ENCODE measurements around the gene ADARB2. TPM values are rescaled to one million over a fixed set of nuclear protein-coding genes. Genes with fewer than 3 reads are reported as not detected.

ADARB2 gene
- total RNA-seq, 4 donors from 2014 or later: 0.32 to 1.6 (median 0.80) TPM

DNA sequence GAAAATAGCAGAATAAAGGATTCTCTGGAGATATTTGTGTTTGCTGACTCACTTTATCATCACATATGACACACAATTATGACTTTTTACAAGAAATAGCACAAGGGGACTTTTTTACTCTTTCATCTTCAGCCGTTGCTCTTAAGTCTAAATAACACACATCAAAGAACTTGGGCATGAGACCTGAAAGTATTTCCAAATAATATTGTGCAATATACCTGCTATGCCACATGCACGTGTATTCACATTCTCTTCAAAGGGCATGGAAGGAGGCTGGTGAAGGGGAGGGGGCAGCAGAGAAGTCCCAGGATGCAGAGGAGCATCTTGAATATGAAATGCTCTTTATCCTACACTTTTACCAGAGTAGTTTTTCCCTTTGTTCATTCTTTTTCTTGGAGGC lies 4.1 kb upstream of the ADARB2 start:
- H3K36me3 ChIP-seq: no peaks in the 10 kb centered on the region
- TF ChIP-seq, protein P1, sequence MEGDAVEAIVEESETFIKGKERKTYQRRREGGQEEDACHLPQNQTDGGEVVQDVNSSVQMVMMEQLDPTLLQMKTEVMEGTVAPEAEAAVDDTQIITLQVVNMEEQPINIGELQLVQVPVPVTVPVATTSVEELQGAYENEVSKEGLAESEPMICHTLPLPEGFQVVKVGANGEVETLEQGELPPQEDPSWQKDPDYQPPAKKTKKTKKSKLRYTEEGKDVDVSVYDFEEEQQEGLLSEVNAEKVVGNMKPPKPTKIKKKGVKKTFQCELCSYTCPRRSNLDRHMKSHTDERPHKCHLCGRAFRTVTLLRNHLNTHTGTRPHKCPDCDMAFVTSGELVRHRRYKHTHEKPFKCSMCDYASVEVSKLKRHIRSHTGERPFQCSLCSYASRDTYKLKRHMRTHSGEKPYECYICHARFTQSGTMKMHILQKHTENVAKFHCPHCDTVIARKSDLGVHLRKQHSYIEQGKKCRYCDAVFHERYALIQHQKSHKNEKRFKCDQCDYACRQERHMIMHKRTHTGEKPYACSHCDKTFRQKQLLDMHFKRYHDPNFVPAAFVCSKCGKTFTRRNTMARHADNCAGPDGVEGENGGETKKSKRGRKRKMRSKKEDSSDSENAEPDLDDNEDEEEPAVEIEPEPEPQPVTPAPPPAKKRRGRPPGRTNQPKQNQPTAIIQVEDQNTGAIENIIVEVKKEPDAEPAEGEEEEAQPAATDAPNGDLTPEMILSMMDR (IDR thresholded peaks at IDR 0.05): no peak
- TF ChIP-seq EP300 (IDR thresholded peaks at IDR 0.05) (no peak), POLR2AphosphoS5 (IDR thresholded peaks at IDR 0.05) (no peak), POLR2A (IDR thresholded peaks at IDR 0.05) (no peak)
- no peak overlapping the region for H3K4me3 ChIP-seq
- no peak for DNase-seq (ENCODE audit: low spot score in 2 of 2)
- H3K4me1 ChIP-seq: peaks cover 13% of the 10 kb centered on the region
- 34% methylated on average over 2 of the region's 2 CpGs for WGBS
- no peak overlapping the region for H3K27ac ChIP-seq
- H3K27me3 ChIP-seq: peaks cover 56% of the 10 kb centered on the region
- H3K9me3 ChIP-seq: no peaks in the 10 kb centered on the region

DNA sequence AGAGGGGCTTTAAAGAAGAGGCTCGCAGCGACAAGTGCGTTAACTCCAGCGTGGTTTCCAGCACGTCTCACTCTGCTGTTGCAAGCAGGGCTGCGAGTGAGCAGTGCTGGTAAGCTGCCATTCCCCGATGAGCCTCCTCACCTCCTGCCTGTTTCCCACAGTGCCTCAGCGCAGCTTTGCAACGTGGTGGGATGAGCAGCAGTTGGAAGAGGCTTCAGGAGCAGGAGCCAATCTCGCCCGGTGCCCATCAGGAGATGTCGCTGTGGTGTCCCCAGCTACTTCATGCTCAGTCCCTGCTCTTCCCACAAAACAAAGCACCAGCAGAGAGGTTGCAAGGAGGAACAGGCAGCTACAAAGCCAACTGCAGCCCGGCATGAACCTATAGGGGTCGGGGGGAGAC lies 2.4 kb upstream of the ADARB2 start:
- Histone ChIP-seq H3K4me1 (peaks cover 16% of the 10 kb centered on the region), H3K27ac (no peak overlapping the region), H3K36me3 (no peaks in the 10 kb centered on the region), H3K9me3 (no peaks in the 10 kb centered on the region), H3K4me3 (no peak overlapping the region), H3K27me3 (peaks cover 70% of the 10 kb centered on the region)
- DNase-seq (ENCODE audit: low spot score in 2 of 2): no peak
- TF ChIP-seq, protein P1 (IDR thresholded peaks at IDR 0.05): no peak
- TF ChIP-seq POLR2A (IDR thresholded peaks at IDR 0.05): no peak
- TF ChIP-seq EP300 (IDR thresholded peaks at IDR 0.05): no peak
- no peak for TF ChIP-seq POLR2AphosphoS5 (IDR thresholded peaks at IDR 0.05)
- 56% methylated on average over 11 of the region's 14 CpGs for WGBS

DNA sequence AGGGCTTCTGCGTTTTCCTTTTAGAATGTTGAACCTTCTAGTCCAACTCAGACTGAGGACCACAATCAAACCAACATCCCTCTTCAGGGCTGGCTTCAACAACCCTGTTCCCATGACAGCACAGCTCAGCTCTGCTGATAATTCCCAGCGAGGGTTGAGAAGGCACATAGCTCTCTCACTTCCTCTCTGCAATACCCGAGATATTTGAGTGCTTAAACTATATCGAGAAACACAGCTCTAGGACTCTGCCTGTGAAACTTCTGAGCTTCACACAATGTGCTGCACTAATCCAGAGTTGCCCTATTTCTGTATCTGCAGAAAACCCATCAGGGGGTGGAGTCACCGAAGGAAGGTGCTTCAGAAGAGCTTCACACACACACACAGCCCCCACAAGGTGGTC lies 1.6 kb upstream of the ADARB2 start:
- DNase-seq (ENCODE audit: low spot score in 2 of 2): no peak
- H3K36me3 ChIP-seq: no peaks in the 10 kb centered on the region
- H3K27ac ChIP-seq: no peak overlapping the region
- no peak overlapping the region for H3K4me3 ChIP-seq
- H3K9me3 ChIP-seq: no peaks in the 10 kb centered on the region
- TF ChIP-seq EP300 (IDR thresholded peaks at IDR 0.05) (no peak), POLR2A (IDR thresholded peaks at IDR 0.05) (no peak), POLR2AphosphoS5 (IDR thresholded peaks at IDR 0.05) (no peak)
- TF ChIP-seq, protein P1 (IDR thresholded peaks at IDR 0.05): no peak
- peaks cover 16% of the 10 kb centered on the region for H3K4me1 ChIP-seq
- 55% methylated on average over 5 of the region's 5 CpGs for WGBS
- peaks cover 71% of the 10 kb centered on the region for H3K27me3 ChIP-seq

DNA sequence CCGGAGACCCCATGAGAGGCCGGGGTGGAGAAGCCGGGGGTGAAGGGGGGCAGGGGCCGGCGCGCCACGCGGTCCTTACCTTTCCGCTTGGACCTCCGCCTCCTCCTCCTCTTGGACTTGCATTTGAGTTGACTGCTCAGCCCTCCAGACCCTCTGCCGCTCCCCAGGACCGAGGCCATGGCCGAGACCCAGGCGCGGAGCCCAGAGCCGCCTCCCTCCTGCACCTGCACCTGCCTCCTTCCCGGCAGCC lies 428 bp downstream of the ADARB2 start:
- TF ChIP-seq, protein P1 (IDR thresholded peaks at IDR 0.05): no peak
- TF ChIP-seq POLR2AphosphoS5 (IDR thresholded peaks at IDR 0.05) (no peak), EP300 (IDR thresholded peaks at IDR 0.05) (no peak), POLR2A (IDR thresholded peaks at IDR 0.05) (no peak)
- no peak overlapping the region for H3K27ac ChIP-seq
- DNase-seq (ENCODE audit: low spot score in 2 of 2): no peak
- no peaks in the 10 kb centered on the region for H3K9me3 ChIP-seq
- no peaks in the 10 kb centered on the region for H3K36me3 ChIP-seq
- 2% methylated on average over 6 of the region's 17 CpGs for WGBS
- peak overlapping the region; percentile 34 for H3K4me3 ChIP-seq
- peaks cover 16% of the 10 kb centered on the region for H3K4me1 ChIP-seq
- H3K27me3 ChIP-seq: peaks cover 78% of the 10 kb centered on the region

DNA sequence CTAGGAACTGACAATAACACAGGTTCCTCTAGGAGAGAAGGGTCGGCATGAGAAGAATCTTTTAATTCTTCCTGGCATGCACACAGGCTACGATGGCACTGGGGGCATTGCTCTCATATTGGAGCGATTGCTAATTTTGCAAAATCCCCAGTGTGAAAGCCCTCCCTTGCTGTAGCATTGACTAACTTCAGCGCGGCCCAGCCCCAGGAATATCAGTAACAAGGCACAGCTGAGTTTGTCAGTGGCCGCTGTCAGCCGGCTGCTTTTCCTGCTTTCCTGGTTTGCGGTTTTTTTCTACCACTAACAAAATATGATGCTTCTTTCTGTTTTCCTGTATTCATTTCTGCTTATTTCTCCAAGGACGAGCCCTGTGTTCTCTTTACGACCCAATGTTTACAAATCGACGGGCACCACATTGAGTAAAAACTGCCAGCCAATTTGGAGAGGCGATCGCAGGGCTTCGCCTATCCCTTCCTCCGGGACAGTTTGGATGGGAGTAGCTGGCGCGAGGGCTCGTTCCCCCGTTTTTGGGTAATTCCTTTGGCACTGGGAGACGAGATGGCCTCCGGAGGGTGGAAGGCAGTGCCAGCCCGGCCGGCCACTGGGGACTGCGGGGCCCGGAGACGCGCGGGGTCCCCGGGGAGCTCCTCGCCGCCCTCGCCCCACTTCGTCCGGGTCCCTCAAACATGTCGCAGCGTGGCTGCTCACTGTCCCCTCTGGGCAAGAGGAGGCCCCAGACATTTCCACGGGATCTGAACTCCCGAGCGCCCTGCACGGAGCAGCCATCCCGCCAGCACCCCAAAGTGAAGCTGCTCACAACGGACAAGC lies 967 bp downstream of the ADARB2 start:
- TF ChIP-seq POLR2A (IDR thresholded peaks at IDR 0.05) (no peak), POLR2AphosphoS5 (IDR thresholded peaks at IDR 0.05) (no peak), EP300 (IDR thresholded peaks at IDR 0.05) (no peak)
- TF ChIP-seq, protein P1 (IDR thresholded peaks at IDR 0.05): no peak
- Histone ChIP-seq H3K9me3 (no peaks in the 10 kb centered on the region), H3K27me3 (peaks cover 78% of the 10 kb centered on the region), H3K27ac (no peak overlapping the region), H3K4me3 (peak overlapping the region; percentile 34), H3K36me3 (no peaks in the 10 kb centered on the region), H3K4me1 (peaks cover 16% of the 10 kb centered on the region)
- WGBS: 11% methylated on average over 30 of the region's 43 CpGs
- no peak for DNase-seq (ENCODE audit: low spot score in 2 of 2)

All from suprapubic skin (tissue), 4 donors.